MCF 10A (cell line): Measurements from ENCODE around the gene ARL6IP4. TPM values are rescaled to one million over a fixed set of nuclear protein-coding genes. Genes with fewer than 3 reads are reported as not detected.

Experiments
- BruUV-seq: library from RNA; stranded (reverse); fragments of 400-500 nt; replicated peaks from 2 replicates; lab custom pipeline; 2021; lab: Mats Ljungman, UMichigan
- CTCF ChIA-PET: fragments of 300-600 bp; sonication (Branson Sonifier 250); formaldehyde crosslinking; extraction: SDS; loops from one replicate; lab custom pipeline; 2021; ENCODE audit warnings: antibody characterized with exemption, inconsistent platforms; lab: Yijun Ruan, JAX
- POLR2A ChIA-PET: fragments of 300-600, 350-650 bp; sonication (Branson Sonifier 250); formaldehyde crosslinking; extraction: SDS; loops from one replicate; lab custom pipeline; 2020; ENCODE audit warnings: antibody characterized with exemption, inconsistent platforms; lab: Yijun Ruan, JAX
- DNase-seq: peaks from one replicate; pipeline ENCODE4 v3.0.0-alpha.2; 2018; ENCODE audit not compliant: unreplicated experiment
- H3K27ac Mint-ChIP-seq: one replicate; pipeline ENCODE4 v1.8.0; 2022; ENCODE audit warnings: mild to moderate bottlenecking, low read depth, mixed read lengths; ENCODE audit not compliant: unreplicated experiment
- H3K27me3 Mint-ChIP-seq: one replicate; pipeline ENCODE4 v1.8.0; 2022; ENCODE audit warnings: mixed read lengths; ENCODE audit not compliant: insufficient read depth, unreplicated experiment
- H3K36me3 Mint-ChIP-seq: one replicate; pipeline ENCODE4 v1.8.0; 2022; ENCODE audit warnings: mild to moderate bottlenecking, moderate library complexity, mixed read lengths; ENCODE audit not compliant: insufficient read depth, unreplicated experiment
- H3K4me1 Mint-ChIP-seq: one replicate; pipeline ENCODE4 v1.8.0; 2022; ENCODE audit warnings: mixed read lengths; ENCODE audit not compliant: insufficient read depth, unreplicated experiment
- H3K4me3 Mint-ChIP-seq: one replicate; pipeline ENCODE4 v1.8.0; 2022; ENCODE audit warnings: mild to moderate bottlenecking, moderate library complexity, mixed read lengths; ENCODE audit not compliant: unreplicated experiment
- H3K9me3 Mint-ChIP-seq: one replicate; pipeline ENCODE4 v1.8.0; 2022; ENCODE audit warnings: mixed read lengths; ENCODE audit not compliant: unreplicated experiment
- CTCF ChIP-seq: fragments of 200-600 bp; IDR thresholded peaks from one replicate; pipeline ENCODE4 v1.8.0; 2022; ENCODE audit warnings: antibody characterized with exemption, mild to moderate bottlenecking; ENCODE audit not compliant: unreplicated experiment
- intact Hi-C: fragments of 100-400 bp; cut with micrococcal nuclease; formaldehyde crosslinking; loops from 2 replicates; pipeline ENCODE4 v1.14.1; 2022
- total RNA-seq: library from RNA; stranded (reverse); gene quantifications from 2 replicates; pipeline ENCODE4 v1.2.3, GENCODE V29; 2022

The ARL6IP4 gene
- total RNA-seq, 1 experiment from 2014 or later, result 198 TPM

DNA sequence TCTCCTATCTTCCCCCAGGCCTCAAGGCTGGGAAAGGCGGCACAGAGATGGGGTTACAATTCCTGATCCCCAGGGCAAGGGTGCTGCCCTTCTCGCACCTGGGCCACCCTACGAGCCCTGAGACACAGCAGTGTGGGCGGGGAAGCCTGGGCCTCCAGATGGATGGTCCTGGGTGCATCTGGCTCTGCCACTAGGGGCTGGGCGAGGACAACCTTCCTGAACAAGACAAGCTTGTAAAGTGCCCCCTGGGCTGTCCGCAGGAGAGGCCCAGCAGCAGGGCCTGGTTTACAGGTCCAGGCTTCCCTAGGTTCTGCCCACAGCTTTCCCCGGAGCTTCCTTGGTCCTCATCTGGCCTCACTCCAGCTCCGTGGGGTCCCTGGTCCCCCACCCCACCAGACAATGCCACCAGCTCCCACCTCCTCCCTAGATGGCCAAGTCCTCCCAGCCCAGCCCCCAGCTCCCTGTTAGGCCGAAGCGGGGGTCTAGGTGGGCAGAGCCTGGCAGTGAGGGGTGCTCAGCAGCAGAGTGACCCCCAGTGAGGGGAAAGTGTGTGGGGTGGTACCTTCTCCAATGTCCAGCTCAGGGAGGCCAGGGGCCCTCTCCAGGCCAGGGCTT, 8.9 kb downstream of the ARL6IP4 start:
- POLR2A ChIA-PET, result no interaction called here
- no peak for TF ChIP-seq CTCF

GRCh38 chr12:122989874-122990419, 9.5 kb downstream of the ARL6IP4 start:
- CTCF ChIA-PET, result interaction anchor here (0.5 kb wide), 1 partner anchor 1801 kb away, joined by 4 read pairs; no protein-coding TSS in a partner anchor

More for the DNA sequence above, 8.9 kb downstream of the ARL6IP4 start:
- BruUV-seq, result no TSS peak
- Mint-ChIP-seq H3K36me3 (peaks cover 5% of the 10 kb centered on the region), H3K4me3 (no peak overlapping the region), H3K27ac (no peak overlapping the region), H3K27me3 (no peaks in the 10 kb centered on the region), H3K9me3 (no peaks in the 10 kb centered on the region), H3K4me1 (no peaks in the 10 kb centered on the region)
- DNase-seq, result no peak
- CTCF ChIA-PET, result interaction anchor here (0.5 to 0.7 kb wide), 3 partner anchors 134 to 1801 kb away, joined by 3 to 4 read pairs (median 3); no protein-coding TSS in a partner anchor
- intact Hi-C loops, result no loop called here

GRCh38 chr12:122990561-122990960, 10.1 kb downstream of the ARL6IP4 start:
- Mint-ChIP-seq H3K27ac (no peak overlapping the region), H3K27me3 (no peaks in the 10 kb centered on the region), H3K4me3 (no peak overlapping the region), H3K9me3 (no peaks in the 10 kb centered on the region), H3K36me3 (peaks cover 5% of the 10 kb centered on the region), H3K4me1 (no peaks in the 10 kb centered on the region)
- BruUV-seq, result no TSS peak
- TF ChIP-seq CTCF, result no peak
- intact Hi-C loops, result no loop called here
- ChIA-PET POLR2A (no interaction called here), CTCF (no interaction called here)
- no peak for DNase-seq

More at GRCh38 chr12:122989874-122990419, 9.5 kb downstream of the ARL6IP4 start:
- no peaks in the 10 kb centered on the region for H3K4me1 Mint-ChIP-seq
- intact Hi-C loops, result no loop called here
- no peak overlapping the region for H3K27ac Mint-ChIP-seq
- DNase-seq, result no peak
- H3K4me3 Mint-ChIP-seq, result no peak overlapping the region
- no peak for TF ChIP-seq CTCF
- no peaks in the 10 kb centered on the region for H3K27me3 Mint-ChIP-seq
- peaks cover 5% of the 10 kb centered on the region for H3K36me3 Mint-ChIP-seq
- no TSS peak for BruUV-seq
- H3K9me3 Mint-ChIP-seq, result no peaks in the 10 kb centered on the region
- POLR2A ChIA-PET, result no interaction called here

DNA sequence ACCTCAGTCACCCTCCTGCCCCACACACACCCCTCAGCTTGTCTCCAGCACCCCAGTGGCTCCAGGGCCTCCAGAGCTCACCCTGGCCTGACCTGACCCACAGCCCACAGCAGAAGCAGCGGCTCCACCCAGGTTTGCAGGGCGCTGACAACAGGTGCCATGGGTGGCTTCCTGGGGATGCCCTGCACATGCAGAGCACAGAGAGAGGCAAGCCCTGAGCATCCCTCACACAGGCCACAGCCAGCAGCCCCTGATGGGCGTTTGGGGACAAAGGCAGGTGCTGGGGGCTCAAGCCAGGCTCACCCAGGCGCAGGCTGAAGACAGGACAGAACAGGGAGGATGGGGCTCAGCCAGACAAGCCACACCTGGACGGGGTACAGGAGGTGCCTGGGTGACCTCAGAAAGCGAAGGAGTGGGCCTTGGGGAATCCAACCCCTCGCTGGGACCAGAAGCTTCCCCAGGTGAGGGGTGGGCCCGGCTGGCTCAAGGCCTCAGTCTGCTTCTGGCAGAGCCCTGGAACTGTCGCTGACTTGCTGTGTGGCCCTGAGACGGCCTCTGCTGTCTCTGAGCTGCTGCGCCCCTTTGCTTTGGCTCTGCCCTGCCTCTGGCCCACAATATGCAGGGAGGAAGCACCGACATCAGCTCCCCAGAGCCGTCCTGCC, 10.6 kb downstream of the ARL6IP4 start:
- no peak for TF ChIP-seq CTCF
- no peak overlapping the region for H3K27ac Mint-ChIP-seq
- H3K4me1 Mint-ChIP-seq, result no peaks in the 10 kb centered on the region
- ChIA-PET CTCF (no interaction called here), POLR2A (interaction anchor here (1.9 kb wide), 1 partner anchor 16 kb away, joined by 7 read pairs; the partner anchor contains the start of gene OGFOD2)
- DNase-seq, result no peak
- H3K27me3 Mint-ChIP-seq, result no peaks in the 10 kb centered on the region
- BruUV-seq, result no TSS peak
- intact Hi-C loops, result no loop called here
- peaks cover 5% of the 10 kb centered on the region for H3K36me3 Mint-ChIP-seq
- no peak overlapping the region for H3K4me3 Mint-ChIP-seq
- no peaks in the 10 kb centered on the region for H3K9me3 Mint-ChIP-seq
